DND-41 (cell line): ENCODE data around the gene TPP1.

ENCODE experiments used
- EZH2 ChIP-seq: IDR thresholded peaks from 3 replicates; pipeline ENCODE4 v1.6.1; 2012; ENCODE audit warnings: borderline replicate concordance, low read depth, mild to moderate bottlenecking, moderate library complexity, low read length, inconsistent platforms; ENCODE audit not compliant: severe bottlenecking
- TF ChIP-seq, protein P1 (sequence below): IDR thresholded peaks from 2 replicates; pipeline ENCODE4 v1.5.1; 2012; ENCODE audit warnings: borderline replicate concordance, low read length, moderate library complexity, mild to moderate bottlenecking; ENCODE audit not compliant: poor library complexity, severe bottlenecking; ENCODE audit errors: extremely low read depth

DNA sequence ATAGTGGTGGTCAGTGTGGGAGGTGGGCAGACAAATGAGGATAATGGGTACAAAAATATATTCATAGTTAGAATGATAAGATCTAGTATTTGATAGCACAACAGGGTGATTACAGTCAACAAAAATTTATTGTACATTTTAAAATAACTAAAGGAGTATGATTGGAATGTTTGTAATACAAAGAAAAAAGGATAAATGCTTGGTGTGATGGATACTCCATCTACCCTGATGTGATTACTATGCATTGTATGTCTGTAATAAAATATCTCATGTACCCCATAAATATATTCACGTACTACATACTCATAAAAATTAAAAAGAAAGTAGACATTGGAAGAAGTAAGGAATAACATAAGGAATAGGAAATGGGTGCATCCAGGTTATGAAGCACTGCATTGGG, 31.2 kb downstream of the TPP1 start:
- TF ChIP-seq, protein P1, sequence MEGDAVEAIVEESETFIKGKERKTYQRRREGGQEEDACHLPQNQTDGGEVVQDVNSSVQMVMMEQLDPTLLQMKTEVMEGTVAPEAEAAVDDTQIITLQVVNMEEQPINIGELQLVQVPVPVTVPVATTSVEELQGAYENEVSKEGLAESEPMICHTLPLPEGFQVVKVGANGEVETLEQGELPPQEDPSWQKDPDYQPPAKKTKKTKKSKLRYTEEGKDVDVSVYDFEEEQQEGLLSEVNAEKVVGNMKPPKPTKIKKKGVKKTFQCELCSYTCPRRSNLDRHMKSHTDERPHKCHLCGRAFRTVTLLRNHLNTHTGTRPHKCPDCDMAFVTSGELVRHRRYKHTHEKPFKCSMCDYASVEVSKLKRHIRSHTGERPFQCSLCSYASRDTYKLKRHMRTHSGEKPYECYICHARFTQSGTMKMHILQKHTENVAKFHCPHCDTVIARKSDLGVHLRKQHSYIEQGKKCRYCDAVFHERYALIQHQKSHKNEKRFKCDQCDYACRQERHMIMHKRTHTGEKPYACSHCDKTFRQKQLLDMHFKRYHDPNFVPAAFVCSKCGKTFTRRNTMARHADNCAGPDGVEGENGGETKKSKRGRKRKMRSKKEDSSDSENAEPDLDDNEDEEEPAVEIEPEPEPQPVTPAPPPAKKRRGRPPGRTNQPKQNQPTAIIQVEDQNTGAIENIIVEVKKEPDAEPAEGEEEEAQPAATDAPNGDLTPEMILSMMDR, result no peak
- TF ChIP-seq EZH2, result no peak
